HEK293 (cell line): ENCODE measurements around the gene YWHAQ.
"Not testable (repeated sequence)": the region's sequence is repeated elsewhere in the genome, so short reads cannot be mapped to it uniquely, and the experiment has no call there.

Experiments
- CTCF ChIA-PET: fragments of 350-600 bp; formaldehyde crosslinking; extraction: SDS; loops from one replicate; lab custom pipeline; 2021; ENCODE audit warnings: antibody characterized with exemption; lab: Yijun Ruan, JAX
- POLR2A ChIA-PET: fragments of 300-600 bp; formaldehyde crosslinking; extraction: SDS; loops from one replicate; lab custom pipeline; 2020; ENCODE audit warnings: antibody characterized with exemption, inconsistent platforms; lab: Yijun Ruan, JAX
- H3K27ac ChIP-seq: fragments of 200-500 bp; sonication (Bioruptor generic); 2 replicates; pipeline ENCODE4 v1.5.1; 2014; ENCODE audit warnings: low read depth, low read length, control low read depth, inconsistent platforms; ENCODE audit errors: extremely low read depth
- H3K36me3 ChIP-seq, 2 experiments: fragments of 200-500 bp in 1 of 2; sonication (Bioruptor generic) in 1 of 2; 1 replicate in 1 of 2; 2 replicates in 1 of 2; pipeline ENCODE4 v1.5.1; 2014 to 2017; ENCODE audit warnings: inconsistent platforms in 2 of 2, low read length in 2 of 2; ENCODE audit not compliant: control insufficient read depth in 2 of 2, insufficient read depth in 1 of 2
- H3K4me1 ChIP-seq: fragments of 200-500 bp; sonication (Bioruptor generic); 2 replicates; pipeline ENCODE4 v1.5.1; 2014; ENCODE audit warnings: mild to moderate bottlenecking, low read length, inconsistent platforms; ENCODE audit not compliant: control insufficient read depth, insufficient read depth
- H3K4me3 ChIP-seq: 2 replicates; pipeline ENCODE4 v1.5.1; 2011; ENCODE audit warnings: low read depth, mild to moderate bottlenecking, control low read depth, low read length, moderate library complexity
- H3K9me3 ChIP-seq: fragments of 200-500 bp; sonication (Bioruptor generic); 2 replicates; pipeline ENCODE4 v1.5.1; 2014; ENCODE audit warnings: low read depth, low read length, inconsistent platforms; ENCODE audit not compliant: control insufficient read depth, insufficient read depth
- FEZF1 ChIP-seq: fragments of 450-650 bp; formaldehyde crosslinking; IDR thresholded peaks from 2 replicates; pipeline ENCODE4 v1.5.1; 2016; ENCODE audit warnings: missing biosample characterization, missing genetic modification characterization
- GLI2 ChIP-seq: fragments of 450-650 bp; formaldehyde crosslinking; IDR thresholded peaks from 2 replicates; pipeline ENCODE4; 2017; ENCODE audit warnings: missing biosample characterization, missing genetic modification characterization, low read depth, borderline replicate concordance
- IKZF3 ChIP-seq: fragments of 450-650 bp; IDR thresholded peaks from 2 replicates; pipeline ENCODE4 v1.5.0; 2018; ENCODE audit warnings: missing biosample characterization, mild to moderate bottlenecking, missing genetic modification characterization, moderate library complexity
- MZF1 ChIP-seq: fragments of 450-650 bp; formaldehyde crosslinking; IDR thresholded peaks from 2 replicates; pipeline ENCODE4 v1.5.1; 2017; ENCODE audit warnings: missing biosample characterization, missing genetic modification characterization, borderline replicate concordance
- OSR2 ChIP-seq: fragments of 450-650 bp; formaldehyde crosslinking; IDR thresholded peaks from 2 replicates; pipeline ENCODE4 v1.5.1; 2016; ENCODE audit warnings: missing biosample characterization, missing genetic modification characterization
- ZBTB8A ChIP-seq: fragments of 450-650 bp; formaldehyde crosslinking; IDR thresholded peaks from 2 replicates; pipeline ENCODE4 v1.5.1; 2016; ENCODE audit warnings: missing biosample characterization, missing genetic modification characterization
- ZEB2 ChIP-seq: fragments of 450-650 bp; formaldehyde crosslinking; IDR thresholded peaks from 2 replicates; pipeline ENCODE4 v1.5.1; 2016; ENCODE audit warnings: missing biosample characterization, missing genetic modification characterization
- ZNF10 ChIP-seq: fragments of 450-650 bp; formaldehyde crosslinking; IDR thresholded peaks from 2 replicates; pipeline ENCODE4 v1.5.1; 2017; ENCODE audit warnings: missing biosample characterization, missing genetic modification characterization
- ZNF302 ChIP-seq: fragments of 450-650 bp; formaldehyde crosslinking; IDR thresholded peaks from 2 replicates; pipeline ENCODE4 v1.5.1; 2016; ENCODE audit warnings: missing biosample characterization, missing genetic modification characterization, low read depth
- ZNF510 ChIP-seq: fragments of 450-650 bp; formaldehyde crosslinking; IDR thresholded peaks from 2 replicates; pipeline ENCODE4 v1.5.1; 2018; ENCODE audit warnings: mild to moderate bottlenecking, missing genetic modification characterization, missing biosample characterization; ENCODE audit not compliant: insufficient replicate concordance
- ZNF629 ChIP-seq: fragments of 450-650 bp; formaldehyde crosslinking; IDR thresholded peaks from 2 replicates; pipeline ENCODE4 v1.5.1; 2017; ENCODE audit warnings: missing biosample characterization, missing genetic modification characterization
- ZNF843 ChIP-seq: fragments of 450-650 bp; formaldehyde crosslinking; IDR thresholded peaks from 2 replicates; pipeline ENCODE4 v1.5.1; 2016; ENCODE audit warnings: missing biosample characterization, missing genetic modification characterization
- ZSCAN30 ChIP-seq: fragments of 450-650 bp; IDR thresholded peaks from 2 replicates; pipeline ENCODE4 v1.5.1; 2018; ENCODE audit warnings: missing biosample characterization, mild to moderate bottlenecking, missing genetic modification characterization, moderate library complexity
- TF ChIP-seq, protein P1 (sequence below): fragments of 450-650 bp; formaldehyde crosslinking; IDR thresholded peaks from 2 replicates; pipeline ENCODE4 v1.5.1; 2017; ENCODE audit warnings: missing biosample characterization, missing genetic modification characterization
- TF ChIP-seq, protein P2 (sequence below): fragments of 450-650 bp; formaldehyde crosslinking; IDR thresholded peaks from 2 replicates; pipeline ENCODE4 v1.5.1; 2017; ENCODE audit warnings: missing biosample characterization, missing genetic modification characterization
- TF ChIP-seq, protein P3 (sequence below): fragments of 450-650 bp; formaldehyde crosslinking; IDR thresholded peaks from 2 replicates; pipeline ENCODE4 v1.5.1; 2016; ENCODE audit warnings: missing biosample characterization, missing genetic modification characterization, low read depth
- TF ChIP-seq, protein P4 (sequence below): fragments of 450-650 bp; IDR thresholded peaks from 2 replicates; pipeline ENCODE4 v1.5.1; 2018; ENCODE audit warnings: missing biosample characterization, mild to moderate bottlenecking, missing genetic modification characterization

YWHAQ gene

DNA sequence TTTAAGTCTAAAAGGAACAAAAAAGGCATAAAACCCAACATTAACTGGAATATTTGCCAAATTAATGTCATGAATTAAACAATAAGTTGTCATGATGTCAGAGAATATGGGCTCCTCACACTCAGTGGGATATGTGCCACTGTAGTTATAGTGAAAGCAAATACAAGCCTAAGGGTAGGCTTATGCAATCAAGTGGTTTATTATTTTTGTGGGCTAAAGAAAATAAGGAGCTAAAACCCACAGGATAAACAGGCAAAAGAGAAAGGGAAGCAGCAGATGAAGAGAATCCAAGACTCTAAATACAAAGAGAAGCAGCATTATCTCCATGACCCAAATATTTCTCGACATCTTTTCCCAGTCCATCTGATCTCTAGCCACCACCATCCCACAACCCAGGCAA lies 17.5 kb downstream of the YWHAQ start:
- Histone ChIP-seq H3K4me1 (peaks cover 30% of the 10 kb centered on the region), H3K4me3 (no peak overlapping the region), H3K36me3 (peaks cover 8 to 15% of the 10 kb centered on the region in 2 experiments; a peak in 2 of 3 replicates), H3K9me3 (no peaks in the 10 kb centered on the region), H3K27ac (no peak overlapping the region)
- ChIA-PET CTCF (no interaction called here), POLR2A (interaction anchor here (1.1 kb wide), 1 partner anchor 18 kb away, joined by 3 read pairs; the partner anchor contains the start of gene YWHAQ)
- TF ChIP-seq ZBTB8A (tag by site-specific recombination) (peak; percentile 26; the same call in 1 of the 2 replicates), OSR2 (tag by site-specific recombination) (peak; percentile 91), FEZF1 (peak; percentile 50), MZF1 (no peak), ZSCAN30 (tag by site-specific recombination) (peak; percentile 44; the same call in 1 of the 2 replicates), IKZF3 (peak; percentile 60), ZEB2 (tag by site-specific recombination) (peak; percentile 48; the same call in 1 of the 2 replicates), ZNF843 (tag by site-specific recombination) (peak; percentile 76; the same call in 1 of the 2 replicates), ZNF10 (tag by site-specific recombination) (peak; percentile 12; the same call in 1 of the 2 replicates), ZNF510 (tag by site-specific recombination) (no peak), ZNF302 (tag by site-specific recombination) (no peak), GLI2 (0 out of 2 replicates have a peak, but pooled peaks have one; percentile 9), ZNF629 (tag by site-specific recombination) (peak; percentile 44)
- TF ChIP-seq, protein P1, sequence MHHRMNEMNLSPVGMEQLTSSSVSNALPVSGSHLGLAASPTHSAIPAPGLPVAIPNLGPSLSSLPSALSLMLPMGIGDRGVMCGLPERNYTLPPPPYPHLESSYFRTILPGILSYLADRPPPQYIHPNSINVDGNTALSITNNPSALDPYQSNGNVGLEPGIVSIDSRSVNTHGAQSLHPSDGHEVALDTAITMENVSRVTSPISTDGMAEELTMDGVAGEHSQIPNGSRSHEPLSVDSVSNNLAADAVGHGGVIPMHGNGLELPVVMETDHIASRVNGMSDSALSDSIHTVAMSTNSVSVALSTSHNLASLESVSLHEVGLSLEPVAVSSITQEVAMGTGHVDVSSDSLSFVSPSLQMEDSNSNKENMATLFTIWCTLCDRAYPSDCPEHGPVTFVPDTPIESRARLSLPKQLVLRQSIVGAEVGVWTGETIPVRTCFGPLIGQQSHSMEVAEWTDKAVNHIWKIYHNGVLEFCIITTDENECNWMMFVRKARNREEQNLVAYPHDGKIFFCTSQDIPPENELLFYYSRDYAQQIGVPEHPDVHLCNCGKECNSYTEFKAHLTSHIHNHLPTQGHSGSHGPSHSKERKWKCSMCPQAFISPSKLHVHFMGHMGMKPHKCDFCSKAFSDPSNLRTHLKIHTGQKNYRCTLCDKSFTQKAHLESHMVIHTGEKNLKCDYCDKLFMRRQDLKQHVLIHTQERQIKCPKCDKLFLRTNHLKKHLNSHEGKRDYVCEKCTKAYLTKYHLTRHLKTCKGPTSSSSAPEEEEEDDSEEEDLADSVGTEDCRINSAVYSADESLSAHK = no peak
- TF ChIP-seq, protein P2, sequence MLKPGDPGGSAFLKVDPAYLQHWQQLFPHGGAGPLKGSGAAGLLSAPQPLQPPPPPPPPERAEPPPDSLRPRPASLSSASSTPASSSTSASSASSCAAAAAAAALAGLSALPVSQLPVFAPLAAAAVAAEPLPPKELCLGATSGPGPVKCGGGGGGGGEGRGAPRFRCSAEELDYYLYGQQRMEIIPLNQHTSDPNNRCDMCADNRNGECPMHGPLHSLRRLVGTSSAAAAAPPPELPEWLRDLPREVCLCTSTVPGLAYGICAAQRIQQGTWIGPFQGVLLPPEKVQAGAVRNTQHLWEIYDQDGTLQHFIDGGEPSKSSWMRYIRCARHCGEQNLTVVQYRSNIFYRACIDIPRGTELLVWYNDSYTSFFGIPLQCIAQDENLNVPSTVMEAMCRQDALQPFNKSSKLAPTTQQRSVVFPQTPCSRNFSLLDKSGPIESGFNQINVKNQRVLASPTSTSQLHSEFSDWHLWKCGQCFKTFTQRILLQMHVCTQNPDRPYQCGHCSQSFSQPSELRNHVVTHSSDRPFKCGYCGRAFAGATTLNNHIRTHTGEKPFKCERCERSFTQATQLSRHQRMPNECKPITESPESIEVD (tag by site-specific recombination) = peak; percentile 57
- TF ChIP-seq, protein P3, sequence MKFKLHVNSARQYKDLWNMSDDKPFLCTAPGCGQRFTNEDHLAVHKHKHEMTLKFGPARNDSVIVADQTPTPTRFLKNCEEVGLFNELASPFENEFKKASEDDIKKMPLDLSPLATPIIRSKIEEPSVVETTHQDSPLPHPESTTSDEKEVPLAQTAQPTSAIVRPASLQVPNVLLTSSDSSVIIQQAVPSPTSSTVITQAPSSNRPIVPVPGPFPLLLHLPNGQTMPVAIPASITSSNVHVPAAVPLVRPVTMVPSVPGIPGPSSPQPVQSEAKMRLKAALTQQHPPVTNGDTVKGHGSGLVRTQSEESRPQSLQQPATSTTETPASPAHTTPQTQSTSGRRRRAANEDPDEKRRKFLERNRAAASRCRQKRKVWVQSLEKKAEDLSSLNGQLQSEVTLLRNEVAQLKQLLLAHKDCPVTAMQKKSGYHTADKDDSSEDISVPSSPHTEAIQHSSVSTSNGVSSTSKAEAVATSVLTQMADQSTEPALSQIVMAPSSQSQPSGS = peak; percentile 32; the same call in 1 of the 2 replicates
- TF ChIP-seq, protein P4, sequence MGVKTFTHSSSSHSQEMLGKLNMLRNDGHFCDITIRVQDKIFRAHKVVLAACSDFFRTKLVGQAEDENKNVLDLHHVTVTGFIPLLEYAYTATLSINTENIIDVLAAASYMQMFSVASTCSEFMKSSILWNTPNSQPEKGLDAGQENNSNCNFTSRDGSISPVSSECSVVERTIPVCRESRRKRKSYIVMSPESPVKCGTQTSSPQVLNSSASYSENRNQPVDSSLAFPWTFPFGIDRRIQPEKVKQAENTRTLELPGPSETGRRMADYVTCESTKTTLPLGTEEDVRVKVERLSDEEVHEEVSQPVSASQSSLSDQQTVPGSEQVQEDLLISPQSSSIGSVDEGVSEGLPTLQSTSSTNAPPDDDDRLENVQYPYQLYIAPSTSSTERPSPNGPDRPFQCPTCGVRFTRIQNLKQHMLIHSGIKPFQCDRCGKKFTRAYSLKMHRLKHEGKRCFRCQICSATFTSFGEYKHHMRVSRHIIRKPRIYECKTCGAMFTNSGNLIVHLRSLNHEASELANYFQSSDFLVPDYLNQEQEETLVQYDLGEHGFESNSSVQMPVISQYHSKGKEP (tag by site-specific recombination) = peak; percentile 41; the same call in 1 of the 2 replicates

DNA sequence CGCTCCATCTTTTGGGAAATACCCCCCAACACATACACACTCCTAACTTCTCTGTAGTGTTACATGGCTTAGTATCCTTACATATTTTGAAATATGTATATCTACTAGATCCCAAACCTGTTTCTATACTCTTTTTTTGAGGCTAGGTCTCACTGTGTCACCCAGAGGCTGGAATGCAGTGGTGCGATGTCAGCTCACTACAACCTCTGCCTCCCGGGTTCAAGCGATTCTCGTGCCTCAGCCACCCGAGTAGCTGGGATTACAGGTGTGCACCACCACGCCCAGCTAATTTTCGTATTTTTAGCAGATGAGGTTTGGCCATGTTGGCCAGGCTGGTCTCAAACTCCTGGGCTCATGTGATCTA lies 19.3 kb downstream of the YWHAQ start:
- POLR2A ChIA-PET = interaction anchor here (1.2 to 1.5 kb wide), 2 partner anchors 19 to 56 kb away, joined by 3 to 6 read pairs; partner anchors contain the start of genes ADAM17 and YWHAQ
- H3K9me3 ChIP-seq, CTCF ChIA-PET, H3K4me3 ChIP-seq, H3K36me3 ChIP-seq, H3K27ac ChIP-seq: not testable (repeated sequence)
- peaks cover 31% of the 10 kb centered on the region for H3K4me1 ChIP-seq
